SK-N-MC (cell line): ENCODE measurements around the gene NSUN3.

ENCODE experiments used
- DNase-seq: peaks from one replicate; pipeline ENCODE4 v3.0.0-alpha.2; 2011; ENCODE audit warnings: low read depth, low spot score
- H3K27ac ChIP-seq: fragments of 200-600 bp; sonication (generic); 2 replicates; pipeline ENCODE4 v1.5.1; 2016; ENCODE audit warnings: mixed run types
- H3K36me3 ChIP-seq: fragments of 200-600 bp; sonication (generic); 2 replicates; pipeline ENCODE4 v1.6.1; 2017; ENCODE audit warnings: antibody characterized with exemption, low read length, mixed read lengths; ENCODE audit not compliant: insufficient read depth
- H3K4me3 ChIP-seq: fragments of 200-600 bp; sonication (generic); 2 replicates; pipeline ENCODE4 v1.5.1; 2016
- H3K9ac ChIP-seq: fragments of 200-600 bp; sonication (generic); 2 replicates; pipeline ENCODE4 v1.8.0; 2017; ENCODE audit warnings: mixed run types, mixed read lengths; ENCODE audit not compliant: insufficient read length
- H3K9me3 ChIP-seq: fragments of 200-600 bp; sonication (generic); 2 replicates; pipeline ENCODE4 v1.6.1; 2017; ENCODE audit warnings: low read depth, mild to moderate bottlenecking, antibody characterized with exemption, low read length, moderate library complexity, mixed read lengths
- EZH2 ChIP-seq: fragments of 200-600 bp; sonication (generic); IDR thresholded peaks from one replicate; pipeline ENCODE4 v1.6.1; 2017; ENCODE audit warnings: antibody characterized with exemption
- FOXP2 ChIP-seq: optimal IDR thresholded peaks from 2 replicates; pipeline ENCODE3; 2011; ENCODE audit warnings: mild to moderate bottlenecking, moderate library complexity; ENCODE audit not compliant: insufficient read depth; ENCODE audit errors: extremely low read length, control extremely low read depth
- POLR2AphosphoS5 ChIP-seq: IDR thresholded peaks from 2 replicates; pipeline ENCODE4 v1.6.1; 2012; ENCODE audit warnings: mild to moderate bottlenecking, low read depth, low read length, borderline replicate concordance

Gene NSUN3

GRCh38 chr3:94062513-94063404 lies at the start of gene NSUN3, which contains the start of gene DHFR2:
Gene NSUN3, plus strand, starts transcription at chr3:94063061. Its CDS starts 66 bp downstream, at chr3:94063127.
Gene DHFR2, minus strand, starts transcription at chr3:94062916. Its CDS starts 1,405 bp downstream, at chr3:94061511.
- peak within 1 kb of the TSS; percentile 92 for H3K4me3 ChIP-seq
- H3K27ac ChIP-seq, result peak within 1 kb of the TSS; percentile 83
- H3K9me3 ChIP-seq, result no peaks in the 10 kb centered on the region
- H3K9ac ChIP-seq, result peak within 1 kb of the TSS; percentile 100
- peak; percentile 87 for DNase-seq
- no peak for TF ChIP-seq EZH2
- TF ChIP-seq POLR2AphosphoS5, result peak; percentile 95
- TF ChIP-seq FOXP2, result peak; percentile 71
- peaks cover 22% of the 10 kb centered on the region for H3K36me3 ChIP-seq

- Histone ChIP-seq H3K4me3 (no peak overlapping the region), H3K9ac (no peak overlapping the region), H3K27ac (no peak overlapping the region), H3K36me3 (no peaks in the 10 kb centered on the region), H3K9me3 (no peaks in the 10 kb centered on the region)
- TF ChIP-seq POLR2AphosphoS5, result no peak
- TF ChIP-seq EZH2, result no peak
- no peak for TF ChIP-seq FOXP2
- DNase-seq, result no peak
Observed at GRCh38 chr3:94015025-94015424, 47.8 kb upstream of the NSUN3 start.

GRCh38 chr3:94019659-94020058 lies 43.2 kb upstream of the NSUN3 start:
- Histone ChIP-seq H3K27ac (no peak overlapping the region), H3K36me3 (no peaks in the 10 kb centered on the region), H3K9ac (no peak overlapping the region), H3K4me3 (no peak overlapping the region), H3K9me3 (no peaks in the 10 kb centered on the region)
- TF ChIP-seq POLR2AphosphoS5, result no peak
- TF ChIP-seq FOXP2, result no peak
- no peak for TF ChIP-seq EZH2
- no peak for DNase-seq

- Histone ChIP-seq H3K27ac (no peak overlapping the region), H3K36me3 (no peaks in the 10 kb centered on the region), H3K9ac (no peak overlapping the region), H3K4me3 (no peak overlapping the region), H3K9me3 (no peaks in the 10 kb centered on the region)
- TF ChIP-seq EZH2, result no peak
- TF ChIP-seq POLR2AphosphoS5, result no peak
- no peak for TF ChIP-seq FOXP2
- DNase-seq, result no peak
Observed at GRCh38 chr3:94020293-94020692, 42.6 kb upstream of the NSUN3 start.

GRCh38 chr3:94024385-94024784 lies 38.5 kb upstream of the NSUN3 start:
- Histone ChIP-seq H3K9ac (no peak overlapping the region), H3K27ac (no peak overlapping the region), H3K4me3 (no peak overlapping the region), H3K9me3 (no peaks in the 10 kb centered on the region), H3K36me3 (no peaks in the 10 kb centered on the region)
- DNase-seq, result no peak
- TF ChIP-seq EZH2 (no peak), POLR2AphosphoS5 (no peak), FOXP2 (no peak)

- no peaks in the 10 kb centered on the region for H3K9me3 ChIP-seq
- H3K9ac ChIP-seq, result no peak overlapping the region
- H3K27ac ChIP-seq, result no peak overlapping the region
- TF ChIP-seq EZH2 (no peak), FOXP2 (no peak), POLR2AphosphoS5 (no peak)
- 0 out of 2 replicates have a peak, but pooled peaks cover 7% of the 10 kb centered on the region for H3K36me3 ChIP-seq
- DNase-seq, result no peak
- no peak overlapping the region for H3K4me3 ChIP-seq
Observed at GRCh38 chr3:94026623-94027022, 36.2 kb upstream of the NSUN3 start.

- Histone ChIP-seq H3K9me3 (no peaks in the 10 kb centered on the region), H3K4me3 (no peak within 1 kb of the TSS), H3K36me3 (0 out of 2 replicates have a peak, but pooled peaks cover 9% of the 10 kb centered on the region), H3K27ac (no peak within 1 kb of the TSS), H3K9ac (no peak within 1 kb of the TSS)
- TF ChIP-seq POLR2AphosphoS5, result no peak
- no peak for TF ChIP-seq EZH2
- no peak for TF ChIP-seq FOXP2
- no peak for DNase-seq
Observed at GRCh38 chr3:94028093-94028837, 34.6 kb upstream of the NSUN3 start, which contains the start of gene STX19. Gene STX19, minus strand, starts transcription at chr3:94028597. Its CDS starts 13,328 bp downstream, at chr3:94015269.
